HG02763 (cell line): Measurements from ENCODE around the gene FBXL12.
"Not testable (repeated sequence)": the region's sequence is repeated elsewhere in the genome, so short reads cannot be mapped to it uniquely, and the experiment has no call there.

Source experiments
- ATAC-seq: cut with Tn5 transposase; IDR thresholded peaks from one replicate; pipeline ENCODE4 v1.9.1; 2021; ENCODE audit warnings: mild to moderate bottlenecking, moderate library complexity; ENCODE audit not compliant: unreplicated experiment

FBXL12 gene, protein sequence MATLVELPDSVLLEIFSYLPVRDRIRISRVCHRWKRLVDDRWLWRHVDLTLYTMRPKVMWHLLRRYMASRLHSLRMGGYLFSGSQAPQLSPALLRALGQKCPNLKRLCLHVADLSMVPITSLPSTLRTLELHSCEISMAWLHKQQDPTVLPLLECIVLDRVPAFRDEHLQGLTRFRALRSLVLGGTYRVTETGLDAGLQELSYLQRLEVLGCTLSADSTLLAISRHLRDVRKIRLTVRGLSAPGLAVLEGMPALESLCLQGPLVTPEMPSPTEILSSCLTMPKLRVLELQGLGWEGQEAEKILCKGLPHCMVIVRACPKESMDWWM

DNA sequence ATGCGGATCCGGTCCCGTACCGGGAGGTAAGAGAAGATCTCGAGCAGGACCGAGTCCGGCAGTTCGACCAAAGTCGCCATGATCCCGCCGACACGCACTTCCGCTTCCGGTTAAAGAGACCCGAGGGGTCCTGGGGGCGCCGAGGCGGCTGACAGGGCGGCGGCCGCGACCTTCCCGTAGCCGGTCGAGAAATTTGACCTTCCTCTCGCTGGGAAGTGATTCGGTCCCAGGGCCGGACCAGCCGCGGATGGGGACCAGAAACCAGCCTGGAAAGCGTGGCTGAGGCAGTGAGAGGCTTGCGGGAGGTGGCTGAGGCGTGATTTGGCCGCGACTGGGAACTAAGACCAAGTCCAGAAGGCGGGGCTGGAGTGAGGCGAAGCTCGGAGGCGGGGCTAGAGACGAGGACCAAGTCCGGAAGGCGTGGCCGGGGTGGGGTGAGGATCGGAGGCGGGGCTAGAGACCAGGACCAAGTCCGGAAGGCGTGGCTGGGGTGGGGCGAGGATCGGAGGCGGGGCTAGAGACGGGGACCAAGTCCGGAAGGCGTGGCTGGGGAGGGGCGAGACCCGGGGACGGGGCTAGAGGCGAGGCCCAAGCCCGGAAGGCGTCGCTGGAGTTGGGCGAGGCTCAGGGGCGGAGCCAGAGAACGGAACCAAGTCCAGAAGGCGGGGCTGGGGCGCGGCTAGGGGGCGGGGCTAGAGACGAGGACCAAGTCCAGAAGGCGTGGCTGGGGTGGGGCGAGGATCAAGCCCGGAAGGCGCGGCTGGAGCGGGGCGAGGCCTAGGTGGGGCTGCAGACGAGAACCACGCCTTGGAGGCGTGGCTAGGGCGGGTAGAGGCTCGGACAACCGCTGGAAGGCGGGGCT is at the start of gene FBXL12:
FBXL12 (minus strand) TSS at position 346 of the 862 bp plus-strand sequence; CDS start at position 80, 266 bp downstream.
- ATAC-seq: peak; percentile 85

GRCh38 chr19:9865732-9866501 is 47.0 kb upstream of the FBXL12 start:
- no peak for ATAC-seq

- ATAC-seq: no peak
Observed at GRCh38 chr19:9863759-9864158, 44.9 kb upstream of the FBXL12 start.

DNA sequence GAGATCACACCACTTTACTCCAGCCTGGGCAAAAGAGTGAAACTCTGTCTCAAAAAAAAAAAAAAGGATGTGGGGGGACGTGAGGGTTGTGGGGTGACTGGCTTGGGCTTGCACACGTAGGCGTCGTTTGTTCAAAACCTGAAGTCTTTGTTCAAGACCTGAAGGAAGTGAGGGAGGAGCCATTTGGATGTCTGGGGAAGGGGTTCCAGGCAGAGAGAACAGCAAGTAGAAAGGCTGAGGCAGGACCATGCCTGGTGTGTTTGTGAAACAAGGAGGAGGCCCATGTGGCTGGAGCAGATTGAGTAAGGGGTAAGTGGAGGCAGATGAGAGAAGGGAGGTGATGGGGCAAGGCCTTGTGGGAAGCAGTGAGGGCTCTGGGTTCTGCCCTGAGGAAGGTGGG is 44.1 kb upstream of the FBXL12 start:
- ATAC-seq: no peak

GRCh38 chr19:9861503-9861902 is 42.6 kb upstream of the FBXL12 start:
- no peak for ATAC-seq

GRCh38 chr19:9860407-9860806 is 41.5 kb upstream of the FBXL12 start:
- no peak for ATAC-seq

DNA sequence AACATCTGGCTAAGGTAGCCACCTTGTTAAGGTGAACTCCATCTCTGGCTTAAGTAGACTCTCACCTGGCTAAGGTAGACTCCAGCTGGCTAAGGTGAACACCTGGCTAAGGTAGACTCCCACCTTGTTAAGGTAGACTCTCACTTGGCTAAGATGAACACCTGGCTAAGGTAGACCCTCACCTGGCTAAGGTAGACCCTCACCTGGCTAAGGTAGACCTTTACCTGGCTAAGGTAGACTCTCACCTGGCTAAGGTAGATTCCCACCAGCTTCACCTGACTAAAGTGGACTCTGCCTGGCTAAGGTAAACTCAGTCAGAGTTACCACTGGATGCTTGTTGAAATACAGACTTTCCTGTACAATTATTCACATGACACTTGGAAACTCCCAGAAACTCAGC is 39.9 kb upstream of the FBXL12 start:
- no peak for ATAC-seq

DNA sequence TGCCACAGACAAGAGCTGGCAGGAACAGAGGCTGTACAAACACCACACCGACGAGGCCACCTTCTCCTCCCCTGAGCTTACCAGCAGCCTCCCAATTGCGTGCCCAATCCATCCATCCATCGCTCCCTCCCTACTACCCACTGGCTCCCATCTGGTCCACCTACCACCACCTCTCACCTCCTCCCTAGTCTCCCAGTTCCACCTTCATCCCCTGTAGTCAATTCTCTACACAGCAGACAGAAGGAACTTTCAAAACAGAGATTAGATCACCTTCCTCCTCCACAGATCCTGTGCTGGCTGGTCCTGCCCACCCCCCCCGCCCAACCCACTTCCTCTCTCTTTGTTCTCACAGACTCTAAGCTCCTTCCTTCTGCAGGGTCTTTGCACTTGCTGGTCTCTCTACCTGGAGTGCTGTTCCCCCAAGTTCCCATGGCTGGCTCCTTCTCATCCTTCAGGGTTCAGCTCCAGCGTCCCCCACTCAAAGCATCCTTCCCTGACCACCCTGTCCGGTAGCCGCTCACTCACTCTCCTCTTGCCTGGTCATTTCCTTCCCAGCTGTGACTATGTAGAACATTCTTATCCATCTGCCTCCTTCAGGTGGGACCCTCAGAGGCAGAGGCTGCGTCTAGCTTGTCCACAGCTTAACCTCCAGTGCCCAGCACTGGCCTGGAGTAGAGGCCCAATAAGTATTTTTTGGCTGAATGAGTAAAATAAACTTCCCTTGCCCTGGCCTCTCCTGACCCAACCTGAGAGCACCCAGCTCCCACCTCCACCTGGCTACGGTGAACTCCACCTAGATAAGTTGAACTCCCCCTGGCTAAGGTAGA is 39.3 kb upstream of the FBXL12 start:
- ATAC-seq: no peak

DNA sequence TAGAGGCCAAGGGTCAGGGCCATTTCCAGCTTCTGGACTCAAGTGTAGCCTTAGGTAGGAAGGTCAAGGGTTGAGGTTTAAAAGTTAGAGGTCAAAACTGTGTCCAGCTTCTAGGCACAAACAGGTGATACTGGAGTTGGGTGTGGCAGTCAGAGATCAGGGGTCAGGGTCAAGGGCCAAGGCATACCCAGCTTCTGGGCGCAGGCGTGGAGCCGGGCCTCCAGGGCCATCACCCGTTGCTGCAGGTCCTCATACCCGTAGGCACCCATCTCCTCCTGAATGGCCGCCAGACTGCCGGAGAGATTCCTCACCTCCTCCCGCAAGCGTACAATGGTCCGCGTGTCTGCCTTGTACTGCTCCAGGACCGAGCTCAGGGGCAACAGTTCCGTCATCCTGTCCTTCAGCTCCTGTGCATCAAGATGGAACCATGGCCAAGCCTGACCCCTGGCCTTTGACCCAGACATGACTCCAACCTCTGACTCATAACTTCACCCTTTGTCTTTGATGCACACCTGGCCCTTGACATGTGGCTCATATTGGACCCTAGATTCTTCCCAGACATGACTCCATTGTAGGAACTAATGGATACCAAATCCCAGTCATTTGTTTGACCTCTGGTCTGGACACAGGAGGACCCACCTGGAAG is 38.3 kb upstream of the FBXL12 start:
- no peak for ATAC-seq

DNA sequence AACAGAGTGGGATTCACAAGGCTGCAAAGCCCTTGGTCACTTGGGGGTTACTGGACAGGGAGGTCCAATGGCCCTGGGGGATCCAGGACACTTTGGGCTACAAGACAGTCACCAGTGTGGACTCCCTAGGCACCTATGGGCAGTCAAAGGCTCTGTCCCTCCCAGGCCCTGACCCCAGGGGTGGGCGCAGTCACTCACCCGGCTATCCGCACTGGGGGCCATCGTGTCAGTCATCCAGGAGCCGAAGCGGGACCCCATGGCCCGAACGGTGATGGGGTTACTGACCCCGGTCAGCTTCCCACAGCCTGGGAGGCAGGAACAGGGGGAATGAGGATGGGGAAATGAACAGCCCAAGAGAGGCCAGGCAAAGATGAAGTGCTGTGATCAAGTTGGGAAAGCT is 37.7 kb upstream of the FBXL12 start:
- ATAC-seq: no peak

DNA sequence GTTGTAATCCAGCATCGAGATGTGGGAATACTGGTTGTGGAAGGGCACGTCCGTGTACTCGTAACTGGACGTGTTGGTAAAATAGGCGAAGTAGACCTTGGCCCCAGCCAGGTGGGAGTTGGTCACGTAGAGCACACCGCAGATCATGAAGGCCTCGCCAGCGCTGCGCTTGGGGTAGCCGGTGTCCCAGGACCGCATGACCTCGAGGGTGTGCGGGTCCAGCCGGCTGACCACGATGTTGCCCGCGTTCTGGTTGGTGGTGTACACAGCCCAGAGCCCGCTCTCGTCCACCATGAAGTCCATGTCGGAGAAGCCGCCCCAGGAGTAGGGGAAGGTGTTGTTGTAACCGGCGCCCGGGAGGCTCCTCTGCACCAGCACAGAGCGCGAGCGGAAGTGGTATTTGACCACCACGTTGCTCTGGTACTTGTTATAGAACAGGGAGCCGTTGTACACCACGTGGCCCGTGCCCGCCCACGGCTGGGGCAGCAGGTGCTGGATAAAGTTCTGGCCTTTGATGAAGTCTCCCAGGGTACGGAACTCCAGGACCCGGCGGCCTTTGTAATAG is 35.5 kb upstream of the FBXL12 start:
- ATAC-seq: no peak

DNA sequence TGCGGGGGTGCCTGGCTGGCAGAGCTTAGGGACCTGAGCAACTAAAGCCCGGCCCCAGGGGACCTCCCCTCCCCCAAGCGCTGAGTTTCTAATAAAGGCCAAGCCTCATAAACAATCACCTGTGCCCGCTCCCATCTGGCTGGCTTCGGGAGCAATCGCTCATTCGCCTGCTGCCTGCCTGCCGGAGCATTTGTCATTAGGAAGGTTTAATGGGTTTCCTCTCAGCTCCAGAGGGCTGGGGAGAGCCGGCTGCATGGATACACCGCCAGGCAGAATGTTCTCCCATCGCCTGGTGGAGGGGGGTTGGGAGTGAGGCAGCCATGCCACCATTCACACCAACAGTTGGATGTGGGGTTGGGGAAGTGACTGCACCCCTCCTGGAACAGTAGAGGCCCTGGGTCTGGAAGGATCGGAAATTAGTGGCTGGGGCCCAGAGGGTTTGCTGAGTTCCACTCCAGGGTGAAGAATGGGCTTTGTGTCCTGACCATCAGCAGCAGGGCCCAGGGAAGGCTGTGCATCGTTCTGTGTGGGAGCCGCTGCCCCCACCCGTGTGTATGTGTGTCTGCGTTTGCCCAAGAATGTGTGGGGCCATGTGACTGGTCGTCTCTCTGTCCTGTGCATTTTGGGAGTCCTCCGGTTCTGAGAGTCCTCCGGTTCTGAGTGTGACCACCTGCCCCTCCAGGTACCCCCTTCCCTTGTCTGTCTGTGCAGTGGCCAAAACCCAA is 31.5 kb upstream of the FBXL12 start:
- no peak for ATAC-seq

GRCh38 chr19:9849791-9850190 is 30.9 kb upstream of the FBXL12 start:
- ATAC-seq: no peak

- no peak for ATAC-seq
Observed at GRCh38 chr19:9848762-9849161, 29.9 kb upstream of the FBXL12 start.

GRCh38 chr19:9848060-9848459 is 29.2 kb upstream of the FBXL12 start:
- no peak for ATAC-seq

DNA sequence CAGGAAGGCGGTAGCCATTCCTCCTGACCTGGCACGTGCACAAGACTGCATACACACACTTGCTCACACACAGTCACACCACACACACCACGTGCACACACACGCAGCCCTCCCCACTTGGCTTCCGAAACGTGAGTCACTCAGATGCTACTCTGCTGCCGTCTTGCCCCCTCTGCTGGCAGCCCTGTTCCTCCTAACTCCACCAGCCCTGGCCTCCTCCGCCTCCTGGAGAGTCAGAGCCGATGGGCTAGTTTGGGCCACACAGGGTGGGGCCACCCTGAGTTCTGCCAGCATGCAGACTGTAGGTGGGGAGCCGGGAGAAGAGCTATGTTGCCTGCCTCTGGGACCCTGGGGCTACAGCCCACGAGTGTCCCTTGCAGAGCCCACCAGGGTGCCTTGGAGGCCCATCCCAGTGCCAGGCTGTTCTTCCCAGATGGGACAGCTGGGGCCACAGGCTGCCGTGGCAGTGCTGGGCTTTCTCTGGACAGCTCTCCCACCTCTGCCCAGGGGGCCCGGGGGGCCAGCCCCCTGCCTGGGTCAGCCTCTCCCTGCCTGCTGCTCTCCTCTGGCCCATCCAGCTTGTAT is 28.3 kb upstream of the FBXL12 start:
- ATAC-seq: no peak

- ATAC-seq: not testable (repeated sequence)
Observed at GRCh38 chr19:9843626-9844273, 24.9 kb upstream of the FBXL12 start.
